GM12878 (cell line): ENCODE data around the gene LRRC74B. TPM values are rescaled to one million over a fixed set of nuclear protein-coding genes. Genes with fewer than 3 reads are reported as not detected.

Experiments used
- ATAC-seq: fragments of 200-7000 bp; cut with Tn5 transposase; 3 replicates; pipeline ENCODE4 v1.9.1; 2020; ENCODE audit warnings: mild to moderate bottlenecking, moderate library complexity
- BruUV-seq: library from RNA; stranded (reverse); fragments of 400-500 nt; replicated peaks from 2 replicates; lab custom pipeline; 2021; lab: Mats Ljungman, UMichigan
- CTCF ChIA-PET: fragments of 300-600 bp; sonication (Branson Sonifier 250); formaldehyde crosslinking; extraction: SDS; loops from one replicate; lab custom pipeline; 2021; ENCODE audit warnings: inconsistent platforms; lab: Yijun Ruan, JAX
- POLR2A ChIA-PET: fragments of 350-600 bp; formaldehyde crosslinking; extraction: SDS; loops from one replicate; lab custom pipeline; 2021; ENCODE audit warnings: inconsistent platforms; lab: Charles Lee
- RAD21 ChIA-PET: fragments of 300-600 bp; sonication (Branson Sonifier 250); formaldehyde crosslinking; loops from one replicate; lab custom pipeline; 2023; ENCODE audit warnings: antibody characterized with exemption; ENCODE audit not compliant: unreplicated experiment; lab: Charles Lee
- SMC1A ChIA-PET: fragments of 300-600 bp; sonication (Branson Sonifier 250); formaldehyde crosslinking; loops from one replicate; lab custom pipeline; 2023; ENCODE audit not compliant: unreplicated experiment, uncharacterized antibody; lab: Charles Lee
- DNase-seq: peaks from one replicate; pipeline ENCODE4 v3.0.0-alpha.2; 2011; ENCODE audit warnings: low read depth, low spot score
- FAIRE-seq: peaks from 3 replicates; lab custom pipeline; 2011; peaks lifted over from hg19 to GRCh38; lab: Jason Lieb, UNC
- H2AFZ ChIP-seq: 2 replicates; pipeline ENCODE4 v1.6.0; 2011; ENCODE audit warnings: low read depth, low read length, control low read depth; ENCODE audit not compliant: control insufficient read depth
- H3K27ac ChIP-seq: 2 replicates; pipeline ENCODE4 v1.5.1; 2011; ENCODE audit warnings: control low read depth; ENCODE audit not compliant: control insufficient read depth, insufficient read depth
- H3K27me3 ChIP-seq, 2 experiments: replicated peaks in 1 of 2; 2 replicates each; pipeline versions ENCODE4 v1.6.0 to v1.6.1; 2011; ENCODE audit warnings: low read length in 1 of 2; ENCODE audit not compliant: control insufficient read depth in 2 of 2, insufficient read depth in 2 of 2
- H3K36me3 ChIP-seq, 2 experiments: 2 replicates each; pipeline ENCODE4 v1.5.1; 2011; ENCODE audit warnings: low read length in 1 of 2; ENCODE audit not compliant: control insufficient read depth in 2 of 2, insufficient read depth in 2 of 2
- H3K4me1 ChIP-seq: 2 replicates; pipeline ENCODE4 v1.6.1; 2011; ENCODE audit warnings: mild to moderate bottlenecking, low read length, moderate library complexity, mixed read lengths; ENCODE audit not compliant: control insufficient read depth, insufficient read depth
- H3K4me2 ChIP-seq: 2 replicates; pipeline ENCODE4 v1.6.0; 2011; ENCODE audit warnings: control low read depth; ENCODE audit not compliant: control insufficient read depth, insufficient read depth
- H3K4me3 ChIP-seq: fragments of 200-600 bp; sonication (generic); 2 replicates; pipeline ENCODE4 v1.5.1; 2016
- H3K79me2 ChIP-seq: 2 replicates; pipeline ENCODE4 v1.6.0; 2011; ENCODE audit warnings: low read length; ENCODE audit not compliant: control insufficient read depth, insufficient read depth
- H3K9ac ChIP-seq: 2 replicates; pipeline ENCODE4 v1.8.0; 2011; ENCODE audit warnings: low read length, control low read depth, mixed read lengths; ENCODE audit not compliant: control insufficient read depth, insufficient read depth
- H3K9me3 ChIP-seq: replicated peaks from 3 replicates; pipeline ENCODE4 v1.5.1; 2011; ENCODE audit warnings: mild to moderate bottlenecking, low read length; ENCODE audit not compliant: control insufficient read depth, insufficient read depth
- H4K20me1 ChIP-seq: 2 replicates; pipeline ENCODE4 v1.6.0; 2011; ENCODE audit not compliant: control insufficient read depth, insufficient read depth
- CEBPB ChIP-seq, 2 experiments: fragments of 150-350 bp in 1 of 2; IDR thresholded peaks; 2 replicates each; pipeline ENCODE4 v1.6.1; 2012 to 2014; ENCODE audit warnings: low read depth in 2 of 2, low read length in 2 of 2, borderline replicate concordance in 1 of 2, inconsistent platforms in 1 of 2
- CHD4 ChIP-seq: fragments of 200-600 bp; sonication (generic); IDR thresholded peaks from 2 replicates; pipeline ENCODE4 v1.6.1; 2016; ENCODE audit warnings: mild to moderate bottlenecking
- CREB1 ChIP-seq: IDR thresholded peaks from 2 replicates; pipeline ENCODE4 v1.6.1; 2012; ENCODE audit warnings: low read depth, mild to moderate bottlenecking, inconsistent platforms
- GATAD2B ChIP-seq: fragments of 450-650 bp; conservative IDR thresholded peaks from 2 replicates; pipeline ENCODE4 v1.6.1; 2017; ENCODE audit warnings: low read depth, mild to moderate bottlenecking, moderate library complexity
- KLF5 ChIP-seq: fragments of 450-650 bp; IDR thresholded peaks from 2 replicates; pipeline ENCODE4 v1.6.1; 2014; ENCODE audit warnings: mild to moderate bottlenecking; ENCODE audit not compliant: partially characterized antibody
- MEF2B ChIP-seq: fragments of 450-650 bp; IDR thresholded peaks from 2 replicates; pipeline ENCODE4 v1.6.1; 2018; ENCODE audit warnings: mild to moderate bottlenecking, moderate library complexity; ENCODE audit not compliant: partially characterized antibody, poor library complexity, severe bottlenecking
- SKIL ChIP-seq: fragments of 450-650 bp; IDR thresholded peaks from 2 replicates; pipeline ENCODE4 v1.6.1; 2017; ENCODE audit warnings: mild to moderate bottlenecking, low read depth, inconsistent platforms; ENCODE audit not compliant: poor library complexity, severe bottlenecking
- SMARCA5 ChIP-seq: fragments of 450-650 bp; IDR thresholded peaks from 2 replicates; pipeline ENCODE4 v1.6.1; 2017; ENCODE audit warnings: mild to moderate bottlenecking
- SMC3 ChIP-seq: IDR thresholded peaks from 2 replicates; pipeline ENCODE4 v1.6.1; 2011; ENCODE audit warnings: low read length, improper control_type of control experiment, borderline replicate concordance
- SREBF2 ChIP-seq: IDR thresholded peaks from 2 replicates; pipeline ENCODE4 v1.6.1; 2012; ENCODE audit warnings: mild to moderate bottlenecking, low read length
- TCF3 ChIP-seq: IDR thresholded peaks from 2 replicates; pipeline ENCODE4 v1.6.1; 2012; ENCODE audit warnings: low read depth, mild to moderate bottlenecking, low read length, borderline replicate concordance; ENCODE audit not compliant: insufficient read depth
- TCF7 ChIP-seq: IDR thresholded peaks from 2 replicates; pipeline ENCODE4 v1.6.1; 2014; ENCODE audit warnings: antibody characterized with exemption, borderline replicate concordance
- ZBTB40 ChIP-seq: fragments of 450-650 bp; IDR thresholded peaks from 2 replicates; pipeline ENCODE4 v1.6.1; 2016; ENCODE audit warnings: mild to moderate bottlenecking, moderate library complexity, borderline replicate concordance
- ZNF687 ChIP-seq: fragments of 450-650 bp; IDR thresholded peaks from 2 replicates; pipeline ENCODE4 v1.6.1; 2017; ENCODE audit warnings: mild to moderate bottlenecking, moderate library complexity
- WGBS: methylation state at CpG from one replicate; pipeline ENCODE4 v1.1.6; 2016; ENCODE audit warnings: low lambda C conversion rate; ENCODE audit not compliant: insufficient replicate concordance, insufficient coverage; ENCODE audit errors: missing lambda C conversion rate; 5-methylcytosine and 5-hydroxymethylcytosine counted together
- in situ Hi-C: fragments of 300-500 bp; cut with MboI; formaldehyde crosslinking; loops from 9 replicates; pipeline ENCODE4 v1.14.3; 2018; ENCODE audit warnings: mixed read lengths
- intact Hi-C: fragments of 100-400 bp; cut with micrococcal nuclease; formaldehyde crosslinking; loops from one replicate; pipeline ENCODE4 v1.14.2; 2022; ENCODE audit not compliant: unreplicated experiment
- polyA plus RNA-seq, 11 experiments: library from polyadenylated mRNA; depleted of rRNA in 4 of 11; unstranded in 6 of 11; stranded (reverse) in 5 of 11; fragments of >200 nt; fragmentation: Nextera tagmentation in 4 of 11; fragmentation: Illumina TruSeq in 1 of 11; extraction: Ambion mirVana in 4 of 11; extraction: Trizol in 1 of 11; gene quantifications; 1 replicate in 1 of 11; 2 replicates in 10 of 11; pipeline versions ENCODE4 v1.2.1 to v1.2.3, GENCODE V29; 2011 to 2016; ENCODE audit warnings: inconsistent platforms in 2 of 11, missing spikeins in 2 of 11, low read depth in 1 of 11
- total RNA-seq, 4 experiments: library from RNA; depleted of rRNA in 3 of 4; stranded (reverse); fragments of >200 nt in 3 of 4; fragmentation: Illumina TruSeq in 1 of 4; extraction: Trizol in 1 of 4; gene quantifications; 2 replicates each; pipeline versions ENCODE4 v1.2.1 to v1.2.3, GENCODE V29; 2013 to 2021

The LRRC74B gene
- total and polyA plus RNA-seq, 10 of the 15 experiments (the other 5 are each of a cell fraction or from before 2014, with no cell fraction given) = not detected

GRCh38 chr22:21022507-21022906 is 23.2 kb upstream of the LRRC74B start:
- intact Hi-C loops = no loop called here
- H3K9ac ChIP-seq = no peak overlapping the region
- WGBS = 44% methylated on average over 10 of the region's 10 CpGs
- TF ChIP-seq SMARCA5 = no peak
- TF ChIP-seq TCF7 = no peak
- no peak for TF ChIP-seq SREBF2
- no peak for TF ChIP-seq CHD4
- TF ChIP-seq GATAD2B = no peak
- TF ChIP-seq SMC3 = no peak
- TF ChIP-seq ZNF687 = no peak
- TF ChIP-seq ZBTB40 = no peak
- TF ChIP-seq CREB1 = no peak
- no peak for TF ChIP-seq SKIL
- TF ChIP-seq MEF2B = no peak
- TF ChIP-seq CEBPB (IDR thresholded peaks at IDR 0.05; ENCODE audit: borderline replicate concordance in 1 of 2, low read depth in 2 of 2, low read length in 2 of 2) = no peak
- TF ChIP-seq KLF5 = no peak
- no peak for TF ChIP-seq TCF3

More at GRCh38 chr22:21022507-21022906, 23.2 kb upstream of the LRRC74B start:
- Histone ChIP-seq H3K27me3 (no peaks in the 10 kb centered on the region), H3K36me3 (no peaks in the 10 kb centered on the region), H4K20me1 (no peaks in the 10 kb centered on the region), H3K27ac (no peak overlapping the region), H3K4me2 (no peak overlapping the region), H2AFZ (no peak overlapping the region), H3K4me1 (peaks cover 7% of the 10 kb centered on the region), H3K4me3 (no peak overlapping the region), H3K9me3 (no peaks in the 10 kb centered on the region), H3K79me2 (no peaks in the 10 kb centered on the region)
- CTCF ChIA-PET = no interaction called here
- SMC1A ChIA-PET = no interaction called here
- RAD21 ChIA-PET = no interaction called here
- no TSS peak for BruUV-seq
- ATAC-seq (no peak), DNase-seq (no peak), FAIRE-seq (no peak)
- POLR2A ChIA-PET = no interaction called here
- in situ Hi-C loops = no loop called here
